ENCODE results near the gene HTN3.
"Not testable (repeated sequence)": the region's sequence is repeated elsewhere in the genome, so short reads cannot be mapped to it uniquely, and the experiment has no call there.

HTN3 gene

GRCh38 chr4:70028159-70028558, at the start of gene HTN3:
HTN3 (plus strand) TSS chr4:70028459; CDS start chr4:70030741, 2,282 bp downstream.
- not testable (repeated sequence) for DNase-seq

- no peak for DNase-seq
These were observed 44.2 kb upstream of the HTN3 start for GRCh38 chr4:69984030-69984443.

GRCh38 chr4:69986663-69987062, 41.6 kb upstream of the HTN3 start:
- DNase-seq, result no peak

- DNase-seq, result no peak
These were observed 37.2 kb upstream of the HTN3 start for GRCh38 chr4:69991016-69991415.

GRCh38 chr4:69994782-69995181, 33.5 kb upstream of the HTN3 start:
- no peak for DNase-seq

- no peak for DNase-seq
These were observed 32.7 kb upstream of the HTN3 start, which contains the start of gene STATH for GRCh38 chr4:69995526-69996016. STATH (plus strand) TSS chr4:69995966; CDS start chr4:69998438, 2,472 bp downstream.

- no peak for DNase-seq
These were observed 28.8 kb upstream of the HTN3 start for GRCh38 chr4:69999420-69999819.

- no peak for DNase-seq
These were observed 27.5 kb upstream of the HTN3 start for GRCh38 chr4:70000711-70001110.

- no peak for DNase-seq
These were observed 25.8 kb upstream of the HTN3 start for GRCh38 chr4:70002507-70002906.

GRCh38 chr4:70008771-70009170, 19.5 kb upstream of the HTN3 start:
- no peak for DNase-seq

- DNase-seq, result not testable (repeated sequence)
These were observed 9.3 kb upstream of the HTN3 start for GRCh38 chr4:70019006-70019405.

- no peak for DNase-seq
These were observed 5.0 kb upstream of the HTN3 start for GRCh38 chr4:70023218-70023617.

- no peak for DNase-seq
These were observed 1.2 kb upstream of the HTN3 start for GRCh38 chr4:70027011-70027410.

GRCh38 chr4:70037559-70037958, 9.3 kb downstream of the HTN3 start:
- DNase-seq, result not testable (repeated sequence)

- DNase-seq, result not testable (repeated sequence)
These were observed 11.7 kb downstream of the HTN3 start for GRCh38 chr4:70039928-70040327.

- DNase-seq, result no peak
These were observed 13.5 kb downstream of the HTN3 start for GRCh38 chr4:70041652-70042286.

GRCh38 chr4:70050138-70050537, 21.9 kb downstream of the HTN3 start, which contains the start of gene HTN1:
HTN1 (plus strand) TSS chr4:70050438; CDS start chr4:70053077, 2,639 bp downstream.
- not testable (repeated sequence) for DNase-seq

- not testable (repeated sequence) for DNase-seq
These were observed 28.3 kb downstream of the HTN3 start for GRCh38 chr4:70056534-70056933.

GRCh38 chr4:70057651-70058050, 29.4 kb downstream of the HTN3 start:
- DNase-seq, result no peak

- DNase-seq, result no peak
These were observed 30.9 kb downstream of the HTN3 start for GRCh38 chr4:70059149-70059548.

- no peak for DNase-seq
These were observed 33.7 kb downstream of the HTN3 start for GRCh38 chr4:70062000-70062399.

GRCh38 chr4:70080205-70080604, 51.9 kb downstream of the HTN3 start:
- no peak for DNase-seq

Measured in activated CD4-positive, alpha-beta T cell treated with anti-CD3 and anti-CD28 coated beads, Interleukin-2, amount 50 U/mL, for 4 hours (primary cell).